Activated naive CD8-positive, alpha-beta T cell treated with anti-CD3 and anti-CD28 coated beads, Interleukin-2, amount 10 ng/mL, durations not matched to agents 7 days and 5 days (primary cell): ENCODE measurements around the gene KCNMA1. TPM values are rescaled to one million over a fixed set of nuclear protein-coding genes. Genes with fewer than 3 reads are reported as not detected.

Source experiments
- ATAC-seq: fragments of 150-1000 bp; cut with Tn5 transposase; one replicate; pipeline ENCODE4 v1.10.0; 2021; ENCODE audit warnings: low read depth, moderate library complexity
- POLR2A ChIA-PET: fragments of 350-600 bp; sonication (Branson Sonifier 250); formaldehyde crosslinking; loops from one replicate; lab custom pipeline; 2021; ENCODE audit warnings: antibody characterized with exemption; lab: Charles Lee
- DNase-seq: peaks from one replicate; pipeline ENCODE4 v3.0.0; 2021
- H3K27ac Mint-ChIP-seq: one replicate; pipeline ENCODE4 v1.8.0; 2022; ENCODE audit warnings: mild to moderate bottlenecking, mixed read lengths
- H3K27me3 Mint-ChIP-seq: one replicate; pipeline ENCODE4 v1.8.0; 2022; ENCODE audit warnings: mild to moderate bottlenecking, moderate library complexity, mixed read lengths
- H3K36me3 Mint-ChIP-seq: one replicate; pipeline ENCODE4 v1.8.0; 2021; ENCODE audit warnings: mild to moderate bottlenecking, mixed read lengths
- H3K4me1 Mint-ChIP-seq: one replicate; pipeline ENCODE4 v1.8.0; 2021; ENCODE audit warnings: mixed read lengths
- H3K4me3 Mint-ChIP-seq: one replicate; pipeline ENCODE4 v1.8.0; 2022; ENCODE audit warnings: mild to moderate bottlenecking, moderate library complexity, mixed read lengths
- H3K9me3 Mint-ChIP-seq: one replicate; pipeline ENCODE4 v1.8.0; 2021; ENCODE audit warnings: mixed read lengths
- total RNA-seq, 2 experiments: library from RNA; stranded (reverse); gene quantifications; one replicate each; pipeline ENCODE4 v1.2.3, GENCODE V29; 2021

KCNMA1 gene
- total RNA-seq, 2 experiments from 2014 or later: 0.39 to 0.54 TPM

DNA sequence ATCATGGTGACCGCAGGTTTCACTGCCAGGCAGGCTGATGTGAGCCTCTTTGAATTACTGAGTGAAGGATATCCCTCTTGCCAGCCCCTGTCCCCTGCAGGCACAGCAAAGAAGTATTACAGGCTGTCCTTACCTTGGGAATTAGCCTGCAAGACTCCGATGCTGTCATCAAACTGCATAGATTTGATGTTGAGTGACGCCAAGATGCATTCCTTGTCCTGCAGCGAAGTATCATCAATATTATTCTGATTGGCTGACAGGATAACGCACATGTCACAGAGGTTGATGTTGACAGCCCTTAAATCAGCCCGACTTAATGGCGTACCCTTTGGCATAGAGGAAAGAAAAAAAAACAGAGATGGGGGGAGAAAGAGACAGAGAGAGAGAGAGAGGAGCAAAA lies 693.0 kb downstream of the KCNMA1 start:
- H3K9me3 Mint-ChIP-seq: no peaks in the 10 kb centered on the region
- H3K36me3 Mint-ChIP-seq: no peaks in the 10 kb centered on the region
- DNase-seq (no peak), ATAC-seq (no peak)
- no peak overlapping the region for H3K4me3 Mint-ChIP-seq
- POLR2A ChIA-PET: no interaction called here
- H3K4me1 Mint-ChIP-seq: peaks cover 4% of the 10 kb centered on the region
- no peaks in the 10 kb centered on the region for H3K27me3 Mint-ChIP-seq
- H3K27ac Mint-ChIP-seq: no peak overlapping the region

DNA sequence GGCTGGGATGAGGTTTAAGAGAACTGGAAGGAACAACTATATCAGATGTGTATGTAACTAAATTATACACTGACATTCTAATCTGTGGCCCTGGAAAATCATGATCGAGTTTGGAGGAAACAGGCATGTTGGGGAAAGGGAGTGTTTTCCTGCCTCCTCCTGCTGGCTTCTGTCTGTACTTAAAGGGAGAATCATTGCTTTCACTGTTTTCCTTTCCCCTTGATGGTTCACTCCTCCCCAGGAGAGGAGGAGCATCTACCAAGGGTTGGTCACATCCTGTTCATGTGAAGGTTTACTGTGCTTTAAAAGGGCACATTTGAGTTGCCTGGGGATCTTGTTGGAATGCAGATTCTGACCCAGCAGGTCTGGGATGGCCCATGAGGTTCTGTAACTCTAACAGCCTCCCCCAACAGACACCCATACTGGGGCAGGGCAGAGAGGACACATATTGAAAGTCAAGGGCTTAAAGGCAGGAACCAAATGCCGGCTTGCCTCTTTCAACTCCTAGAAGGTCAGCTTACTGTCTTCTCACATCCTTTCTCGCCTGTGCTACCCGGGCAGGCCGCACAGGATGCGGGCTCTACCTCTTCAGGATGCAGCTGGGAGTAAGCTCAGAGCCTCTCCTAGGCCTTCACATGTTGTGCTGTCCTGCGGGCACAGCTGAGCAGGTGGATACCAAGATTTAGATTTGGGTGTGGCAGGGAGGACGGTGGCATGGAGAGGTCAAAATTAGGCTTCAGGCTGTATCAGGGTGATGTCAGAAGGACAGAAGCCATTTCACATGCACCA lies 694.8 kb downstream of the KCNMA1 start:
- Mint-ChIP-seq H3K27ac (no peak overlapping the region), H3K4me3 (no peak overlapping the region), H3K9me3 (no peaks in the 10 kb centered on the region), H3K36me3 (no peaks in the 10 kb centered on the region), H3K27me3 (no peaks in the 10 kb centered on the region), H3K4me1 (peaks cover 4% of the 10 kb centered on the region)
- POLR2A ChIA-PET: no interaction called here
- ATAC-seq (no peak), DNase-seq (no peak)

GRCh38 chr10:76939933-76940468 lies 697.6 kb downstream of the KCNMA1 start:
- ATAC-seq: no peak
- POLR2A ChIA-PET: no interaction called here
- no peaks in the 10 kb centered on the region for H3K9me3 Mint-ChIP-seq

DNA sequence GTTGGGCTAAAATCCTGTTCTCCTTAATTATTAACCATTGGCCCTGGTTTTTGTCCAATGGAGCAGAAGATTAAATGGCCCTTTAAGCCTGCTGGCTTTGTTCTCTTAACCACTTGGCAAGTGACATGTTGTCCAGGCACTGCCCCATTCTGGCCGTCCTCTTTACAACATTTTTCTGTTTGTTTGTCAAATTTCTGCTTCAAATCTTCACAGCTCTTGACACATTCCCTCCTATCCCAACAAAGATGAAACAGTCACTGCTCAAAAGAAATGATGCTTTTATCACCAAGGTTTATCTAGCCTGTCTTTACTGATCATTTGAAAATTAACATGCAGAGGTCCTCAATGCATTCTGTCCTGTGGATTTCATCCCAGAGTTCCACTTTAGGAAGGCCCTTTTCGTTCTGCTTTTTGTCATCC lies 700.4 kb downstream of the KCNMA1 start:
- POLR2A ChIA-PET: no interaction called here
- no peak overlapping the region for H3K4me3 Mint-ChIP-seq
- H3K36me3 Mint-ChIP-seq: no peaks in the 10 kb centered on the region
- H3K27ac Mint-ChIP-seq: no peak overlapping the region
- H3K27me3 Mint-ChIP-seq: no peaks in the 10 kb centered on the region
- DNase-seq (no peak), ATAC-seq (no peak)
- H3K9me3 Mint-ChIP-seq: no peaks in the 10 kb centered on the region
- H3K4me1 Mint-ChIP-seq: no peaks in the 10 kb centered on the region

More at GRCh38 chr10:76939933-76940468, 697.6 kb downstream of the KCNMA1 start:
- no peak for DNase-seq
- Mint-ChIP-seq H3K36me3 (no peaks in the 10 kb centered on the region), H3K27ac (no peak overlapping the region), H3K4me1 (peaks cover 4% of the 10 kb centered on the region), H3K27me3 (no peaks in the 10 kb centered on the region), H3K4me3 (no peak overlapping the region)

- Mint-ChIP-seq H3K27me3 (no peaks in the 10 kb centered on the region), H3K36me3 (no peaks in the 10 kb centered on the region), H3K9me3 (no peaks in the 10 kb centered on the region), H3K4me3 (no peak overlapping the region), H3K4me1 (no peaks in the 10 kb centered on the region), H3K27ac (no peak overlapping the region)
- ATAC-seq (no peak), DNase-seq (no peak)
- POLR2A ChIA-PET: no interaction called here
Measured at GRCh38 chr10:76935941-76936613, 701.5 kb downstream of the KCNMA1 start.

DNA sequence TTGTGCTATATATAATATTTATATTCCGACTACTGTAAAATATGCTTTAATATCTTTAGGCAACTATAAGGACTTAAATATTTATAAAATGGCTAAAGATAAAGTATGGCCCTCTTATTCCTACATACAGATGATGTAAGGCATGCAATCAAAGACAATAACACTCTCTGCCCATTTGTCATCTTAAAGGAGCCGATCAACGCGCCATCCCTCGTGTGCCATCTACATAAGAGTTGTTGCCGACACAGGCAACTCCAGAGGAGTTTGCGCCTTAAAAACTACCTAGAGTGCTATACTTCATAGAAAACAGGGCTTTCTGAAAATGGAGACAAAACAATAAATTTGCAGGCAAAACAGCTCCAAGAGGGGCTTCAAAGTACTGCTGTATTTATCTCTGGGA lies 709.0 kb downstream of the KCNMA1 start:
- H3K4me3 Mint-ChIP-seq: no peak overlapping the region
- H3K27me3 Mint-ChIP-seq: no peaks in the 10 kb centered on the region
- ATAC-seq: no peak
- DNase-seq: no peak
- no peaks in the 10 kb centered on the region for H3K36me3 Mint-ChIP-seq
- H3K9me3 Mint-ChIP-seq: no peaks in the 10 kb centered on the region
- H3K27ac Mint-ChIP-seq: no peak overlapping the region
- POLR2A ChIA-PET: no interaction called here
- no peaks in the 10 kb centered on the region for H3K4me1 Mint-ChIP-seq

DNA sequence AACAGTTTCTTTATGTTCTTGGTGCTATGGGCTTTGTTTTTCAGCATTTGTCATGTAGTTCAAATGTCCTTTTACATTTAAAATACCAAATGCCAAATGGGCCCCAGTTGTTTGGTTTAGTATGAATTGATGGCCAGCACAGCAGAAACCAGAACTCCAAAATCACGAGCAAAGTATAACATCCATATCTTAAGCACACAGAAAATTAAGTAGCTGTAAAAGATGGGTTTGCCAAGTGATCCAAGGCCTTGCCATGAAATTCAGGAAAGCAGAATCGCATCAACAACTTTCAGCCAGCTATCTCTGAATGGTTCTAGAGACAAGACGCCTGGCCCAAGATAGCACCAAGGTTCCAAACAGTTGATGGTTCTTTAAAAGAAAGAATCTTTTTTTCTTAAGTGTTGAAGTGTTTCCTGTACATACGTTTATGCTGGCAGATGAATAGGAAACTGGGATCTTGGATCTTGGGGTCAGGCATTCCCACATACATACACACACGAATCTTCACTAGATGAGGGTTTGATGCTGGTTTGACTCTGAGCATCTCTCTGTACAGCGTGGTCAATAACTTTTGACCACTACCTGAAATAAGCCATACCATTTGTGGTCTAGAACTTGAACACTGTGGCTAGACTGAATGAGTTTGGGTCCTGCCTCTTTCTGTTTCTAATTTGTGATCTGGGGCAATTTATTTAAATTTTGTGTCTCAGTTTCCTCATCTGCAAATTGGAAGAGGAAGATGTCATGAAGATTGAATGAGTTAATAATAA lies 711.8 kb downstream of the KCNMA1 start:
- H3K27ac Mint-ChIP-seq: no peak overlapping the region
- DNase-seq: no peak
- no peak overlapping the region for H3K4me3 Mint-ChIP-seq
- H3K36me3 Mint-ChIP-seq: no peaks in the 10 kb centered on the region
- no peaks in the 10 kb centered on the region for H3K9me3 Mint-ChIP-seq
- POLR2A ChIA-PET: no interaction called here
- H3K27me3 Mint-ChIP-seq: no peaks in the 10 kb centered on the region
- ATAC-seq: no peak
- H3K4me1 Mint-ChIP-seq: no peaks in the 10 kb centered on the region

DNA sequence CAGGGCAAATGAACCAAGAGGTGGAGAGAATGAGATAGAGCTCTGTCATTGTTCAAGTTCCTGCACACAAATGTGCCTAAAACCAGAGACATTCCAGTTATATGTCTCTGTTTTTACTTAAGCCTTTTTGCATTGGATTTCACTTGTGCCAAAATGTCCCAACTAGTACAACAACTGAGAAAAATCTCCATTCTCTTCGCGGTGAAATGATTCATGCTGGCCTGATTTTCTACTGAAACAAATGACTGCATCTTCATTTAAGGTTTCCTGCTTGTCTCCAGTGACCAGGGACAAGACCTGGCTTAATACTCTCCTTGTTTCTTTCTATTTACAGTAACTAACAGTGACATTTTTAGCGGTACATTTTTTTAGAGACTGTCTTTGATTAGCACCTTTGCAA lies 714.9 kb downstream of the KCNMA1 start:
- H3K27ac Mint-ChIP-seq: no peak overlapping the region
- ATAC-seq: no peak
- no peak for DNase-seq
- no peaks in the 10 kb centered on the region for H3K36me3 Mint-ChIP-seq
- no peaks in the 10 kb centered on the region for H3K9me3 Mint-ChIP-seq
- H3K4me3 Mint-ChIP-seq: no peak overlapping the region
- no peaks in the 10 kb centered on the region for H3K27me3 Mint-ChIP-seq
- POLR2A ChIA-PET: no interaction called here
- no peaks in the 10 kb centered on the region for H3K4me1 Mint-ChIP-seq

- POLR2A ChIA-PET: no interaction called here
- H3K4me3 Mint-ChIP-seq: no peak overlapping the region
- H3K27ac Mint-ChIP-seq: no peak overlapping the region
- no peaks in the 10 kb centered on the region for H3K4me1 Mint-ChIP-seq
- DNase-seq (no peak), ATAC-seq (no peak)
- no peaks in the 10 kb centered on the region for H3K36me3 Mint-ChIP-seq
- H3K27me3 Mint-ChIP-seq: no peaks in the 10 kb centered on the region
- H3K9me3 Mint-ChIP-seq: no peaks in the 10 kb centered on the region
Measured at GRCh38 chr10:76921383-76922010, 716.1 kb downstream of the KCNMA1 start.

- Mint-ChIP-seq H3K9me3 (no peaks in the 10 kb centered on the region), H3K27me3 (no peaks in the 10 kb centered on the region), H3K27ac (no peak overlapping the region), H3K4me1 (no peaks in the 10 kb centered on the region), H3K36me3 (no peaks in the 10 kb centered on the region), H3K4me3 (no peak overlapping the region)
- POLR2A ChIA-PET: no interaction called here
- no peak for DNase-seq
- no peak for ATAC-seq
Measured at GRCh38 chr10:76920581-76920980, 717.0 kb downstream of the KCNMA1 start.

DNA sequence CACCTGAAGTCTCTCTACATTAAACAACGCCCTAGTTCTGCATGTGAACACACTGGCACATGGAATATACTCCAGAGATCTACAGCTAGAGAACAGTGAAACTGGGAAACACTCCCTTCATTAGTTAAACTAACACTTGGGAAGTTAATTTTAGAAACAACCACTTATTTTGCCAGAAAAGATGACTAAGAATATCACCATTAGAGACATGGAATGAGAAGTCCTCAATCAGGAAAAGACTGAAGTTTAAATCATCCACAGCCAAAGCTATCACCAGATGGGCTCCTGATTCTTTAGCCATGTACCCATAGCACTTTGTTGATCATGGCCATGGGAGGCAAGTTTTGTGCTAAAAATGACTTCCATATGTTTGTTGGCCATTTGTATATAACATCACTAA lies 719.5 kb downstream of the KCNMA1 start:
- POLR2A ChIA-PET: no interaction called here
- Mint-ChIP-seq H3K4me1 (no peaks in the 10 kb centered on the region), H3K27ac (no peak overlapping the region), H3K27me3 (no peaks in the 10 kb centered on the region), H3K9me3 (no peaks in the 10 kb centered on the region), H3K36me3 (no peaks in the 10 kb centered on the region), H3K4me3 (no peak overlapping the region)
- ATAC-seq (no peak), DNase-seq (no peak)

GRCh38 chr10:76917071-76917470 lies 720.5 kb downstream of the KCNMA1 start:
- ATAC-seq (no peak), DNase-seq (no peak)
- Mint-ChIP-seq H3K4me3 (no peak overlapping the region), H3K4me1 (no peaks in the 10 kb centered on the region), H3K27me3 (no peaks in the 10 kb centered on the region), H3K27ac (no peak overlapping the region), H3K9me3 (no peaks in the 10 kb centered on the region), H3K36me3 (no peaks in the 10 kb centered on the region)
- POLR2A ChIA-PET: no interaction called here

- Mint-ChIP-seq H3K4me1 (no peaks in the 10 kb centered on the region), H3K9me3 (no peaks in the 10 kb centered on the region), H3K27me3 (no peaks in the 10 kb centered on the region), H3K36me3 (no peaks in the 10 kb centered on the region), H3K27ac (no peak overlapping the region), H3K4me3 (no peak overlapping the region)
- POLR2A ChIA-PET: no interaction called here
- ATAC-seq (no peak), DNase-seq (no peak)
Measured at GRCh38 chr10:76916536-76916935, 721.1 kb downstream of the KCNMA1 start.
